ENCODE measurements around the gene IGFBP3.

The IGFBP3 gene

DNA sequence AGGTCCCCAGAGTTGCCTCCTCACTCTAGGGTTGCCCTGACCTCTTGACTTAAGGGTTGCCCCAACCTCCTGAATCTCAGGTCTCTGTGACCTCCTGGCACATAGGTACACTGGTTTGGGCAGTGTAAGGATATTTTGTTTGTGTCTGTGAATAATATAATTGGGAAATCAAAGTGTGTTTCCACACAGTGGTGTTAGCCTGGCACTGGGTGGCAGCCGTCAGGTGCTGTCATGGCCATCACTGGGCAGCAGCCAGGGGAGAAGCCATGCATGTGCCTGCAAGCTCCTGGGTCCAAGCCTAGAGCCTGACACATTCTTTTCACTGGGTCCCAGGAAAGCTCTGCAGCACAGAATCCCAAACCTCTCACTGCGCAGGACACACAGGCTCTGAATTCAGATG, 44.6 kb downstream of the IGFBP3 start:
- peaks cover 0 to 3% of the 10 kb centered on the region in 2 donors for H3K9me3 ChIP-seq (ENCODE audit: control insufficient read depth in 1 of 2, low read length in 2 of 2)
- H3K4me3 ChIP-seq (ENCODE audit: low read depth in 1 of 2, low read length in 2 of 2) = no peak overlapping the region
- no peaks in the 10 kb centered on the region for H3K27me3 ChIP-seq (ENCODE audit: control insufficient read depth in 1 of 2, insufficient read depth in 2 of 2, low read length in 2 of 2)
- no peaks in the 10 kb centered on the region for H3K36me3 ChIP-seq (ENCODE audit: control insufficient read depth in 1 of 2, insufficient read depth in 2 of 2, low read length in 2 of 2)
- no peak overlapping the region for H3K27ac ChIP-seq (ENCODE audit: low read depth, low read length)
- H3K4me1 ChIP-seq (ENCODE audit: control insufficient read depth in 1 of 2, insufficient read depth in 2 of 2, low read length in 2 of 2) = no peaks in the 10 kb centered on the region
- H3K9ac ChIP-seq (ENCODE audit: low read depth in 1 of 2, low read length in 2 of 2) = no peak overlapping the region

DNA sequence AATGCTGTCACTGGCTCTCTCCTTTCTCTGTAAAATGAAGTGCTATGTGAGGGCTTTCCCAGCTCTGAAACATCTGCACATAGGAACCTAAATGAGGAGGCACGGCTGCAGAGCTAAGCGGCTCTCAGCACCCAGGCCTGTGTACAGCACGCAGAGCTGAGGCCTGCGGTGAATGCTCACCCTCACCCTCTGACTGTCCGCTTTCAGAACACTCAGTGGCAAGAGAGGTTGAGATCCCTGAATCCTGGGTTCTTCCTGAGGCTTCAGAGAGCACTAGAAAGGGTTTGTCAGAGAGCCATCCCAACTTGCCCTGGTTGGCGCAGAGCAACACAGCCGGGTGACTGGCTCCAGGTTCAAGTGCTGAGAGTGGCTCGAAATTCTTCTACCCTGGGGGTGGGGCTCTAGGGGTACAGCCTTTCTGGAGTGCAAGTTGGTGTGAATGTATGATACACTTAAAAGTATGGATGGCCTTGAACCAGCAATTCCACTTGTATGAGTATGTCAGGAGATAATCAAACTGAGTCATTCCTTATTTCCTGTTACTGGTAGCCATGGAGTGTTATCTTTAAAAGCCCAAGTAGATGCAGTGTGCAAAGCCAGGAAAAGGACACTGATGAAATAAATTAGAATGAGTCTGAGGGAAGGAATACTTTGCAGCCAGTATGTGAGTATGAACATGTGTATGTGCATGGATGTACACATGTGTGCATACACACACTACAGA, 46.5 kb downstream of the IGFBP3 start:
- Histone ChIP-seq H3K27me3 (ENCODE audit: control insufficient read depth in 1 of 2, insufficient read depth in 2 of 2, low read length in 2 of 2) (peaks cover 0 to under 1% of the 10 kb centered on the region in 2 donors), H3K9ac (ENCODE audit: low read depth in 1 of 2, low read length in 2 of 2) (no peak overlapping the region), H3K9me3 (ENCODE audit: control insufficient read depth in 1 of 2, low read length in 2 of 2) (peaks cover 0 to 3% of the 10 kb centered on the region in 2 donors), H3K36me3 (ENCODE audit: control insufficient read depth in 1 of 2, insufficient read depth in 2 of 2, low read length in 2 of 2) (no peaks in the 10 kb centered on the region), H3K4me1 (ENCODE audit: control insufficient read depth in 1 of 2, insufficient read depth in 2 of 2, low read length in 2 of 2) (no peaks in the 10 kb centered on the region), H3K4me3 (ENCODE audit: low read depth in 1 of 2, low read length in 2 of 2) (no peak overlapping the region), H3K27ac (ENCODE audit: low read depth, low read length) (no peak overlapping the region)

DNA sequence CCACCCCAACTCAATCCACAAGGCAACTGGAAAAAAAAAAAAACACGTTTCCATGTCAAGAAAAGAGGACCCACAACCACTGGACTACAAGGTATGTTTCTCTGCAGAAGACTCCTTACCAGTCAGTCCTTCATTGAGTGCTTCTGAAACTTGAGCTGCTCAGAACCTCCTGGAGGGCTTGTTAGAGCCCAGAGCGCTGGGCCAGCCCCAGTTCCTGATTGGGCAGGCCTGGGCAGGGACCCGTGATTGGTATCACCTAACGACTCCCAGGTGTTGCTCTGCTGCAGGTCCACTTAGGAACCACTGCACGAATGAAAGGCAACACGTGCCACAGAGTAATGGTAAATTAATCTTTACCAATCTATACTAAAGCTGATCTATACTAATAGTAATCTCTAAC, 47.7 kb downstream of the IGFBP3 start:
- no peaks in the 10 kb centered on the region for H3K9me3 ChIP-seq (ENCODE audit: control insufficient read depth in 1 of 2, low read length in 2 of 2)
- H3K27ac ChIP-seq (ENCODE audit: low read depth, low read length) = no peak overlapping the region
- H3K9ac ChIP-seq (ENCODE audit: low read depth in 1 of 2, low read length in 2 of 2) = no peak overlapping the region
- H3K36me3 ChIP-seq (ENCODE audit: control insufficient read depth in 1 of 2, insufficient read depth in 2 of 2, low read length in 2 of 2) = no peaks in the 10 kb centered on the region
- no peak overlapping the region for H3K4me3 ChIP-seq (ENCODE audit: low read depth in 1 of 2, low read length in 2 of 2)
- H3K4me1 ChIP-seq (ENCODE audit: control insufficient read depth in 1 of 2, insufficient read depth in 2 of 2, low read length in 2 of 2) = no peaks in the 10 kb centered on the region
- H3K27me3 ChIP-seq (ENCODE audit: control insufficient read depth in 1 of 2, insufficient read depth in 2 of 2, low read length in 2 of 2) = peaks cover 0 to 5% of the 10 kb centered on the region in 2 donors

DNA sequence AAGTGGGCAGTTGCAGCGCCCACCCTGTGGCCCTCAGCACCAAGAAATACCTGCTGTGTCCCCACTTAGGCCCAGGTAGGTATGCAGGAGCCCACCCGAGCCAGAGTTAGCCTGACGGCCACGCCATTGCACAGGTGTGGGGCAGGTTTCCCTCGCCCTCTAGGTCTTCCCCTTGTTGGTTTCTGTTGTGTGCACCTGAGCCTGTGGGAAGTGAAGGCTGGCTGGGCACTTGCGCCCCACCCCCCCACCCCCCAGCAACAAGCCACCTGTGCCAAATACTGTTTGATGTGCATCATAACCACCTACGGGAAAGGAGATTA, 48.1 kb downstream of the IGFBP3 start, which contains the start of gene CCDC201:
CCDC201 (minus strand) TSS at position 48 of the 320 bp plus-strand sequence. CDS start 75 bp downstream, outside the sequence.
- no peaks in the 10 kb centered on the region for H3K4me1 ChIP-seq (ENCODE audit: control insufficient read depth in 1 of 2, insufficient read depth in 2 of 2, low read length in 2 of 2)
- no peak within 1 kb of the TSS for H3K27ac ChIP-seq (ENCODE audit: low read depth, low read length)
- H3K4me3 ChIP-seq (ENCODE audit: low read depth in 1 of 2, low read length in 2 of 2) = no peak within 1 kb of the TSS
- H3K27me3 ChIP-seq (ENCODE audit: control insufficient read depth in 1 of 2, insufficient read depth in 2 of 2, low read length in 2 of 2) = peaks cover 2 to 5% of the 10 kb centered on the region in 2 donors
- H3K9ac ChIP-seq (ENCODE audit: low read depth in 1 of 2, low read length in 2 of 2) = no peak within 1 kb of the TSS
- no peaks in the 10 kb centered on the region for H3K9me3 ChIP-seq (ENCODE audit: control insufficient read depth in 1 of 2, low read length in 2 of 2)
- H3K36me3 ChIP-seq (ENCODE audit: control insufficient read depth in 1 of 2, insufficient read depth in 2 of 2, low read length in 2 of 2) = no peaks in the 10 kb centered on the region

DNA sequence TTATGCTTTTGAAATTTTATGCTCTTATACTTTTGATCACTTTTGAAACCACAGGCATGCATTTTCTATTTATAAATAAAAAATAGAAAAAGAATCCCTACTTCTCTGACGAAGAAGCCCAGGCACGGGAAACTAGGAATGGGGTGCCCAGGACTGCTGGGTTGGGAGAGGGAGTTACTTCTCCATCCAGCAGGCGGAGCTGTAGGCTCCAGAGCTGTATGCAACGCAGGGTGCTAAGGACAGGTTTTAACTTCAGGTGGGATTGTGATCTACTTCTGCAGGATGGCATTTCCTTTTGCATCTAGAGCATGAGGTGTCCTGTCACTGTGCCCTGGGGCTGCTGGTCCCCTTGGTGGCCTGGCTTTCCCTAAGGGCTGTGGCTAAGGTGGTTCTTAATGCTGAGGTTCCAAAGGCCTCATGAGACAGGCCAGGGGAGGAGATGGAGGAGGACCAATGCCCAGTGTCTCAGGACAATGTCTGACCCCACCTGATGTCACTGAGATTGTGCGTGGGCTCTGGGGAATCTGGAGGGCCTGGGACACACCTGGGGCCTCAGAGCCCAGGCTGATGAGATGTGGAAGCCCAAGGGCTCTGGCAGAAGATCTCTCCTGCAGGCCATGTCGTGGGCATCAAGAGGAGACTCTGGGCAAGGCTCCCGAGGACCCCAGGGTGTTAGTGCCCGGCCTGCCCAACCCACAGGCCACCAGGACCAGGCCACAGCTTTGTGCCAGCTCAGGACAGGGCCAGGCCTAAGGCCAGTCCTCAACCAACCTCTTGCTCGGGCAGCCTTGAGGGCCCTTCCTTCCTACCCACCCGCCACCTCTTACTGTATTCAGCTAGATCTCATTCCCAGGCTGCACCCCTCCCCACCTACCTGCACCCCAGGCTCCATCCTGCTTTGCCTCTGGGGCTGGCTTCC, 48.7 kb downstream of the IGFBP3 start:
- Histone ChIP-seq H3K4me1 (ENCODE audit: control insufficient read depth in 1 of 2, insufficient read depth in 2 of 2, low read length in 2 of 2) (no peaks in the 10 kb centered on the region), H3K9me3 (ENCODE audit: control insufficient read depth in 1 of 2, low read length in 2 of 2) (no peaks in the 10 kb centered on the region), H3K36me3 (ENCODE audit: control insufficient read depth in 1 of 2, insufficient read depth in 2 of 2, low read length in 2 of 2) (no peaks in the 10 kb centered on the region), H3K4me3 (ENCODE audit: low read depth in 1 of 2, low read length in 2 of 2) (no peak overlapping the region), H3K27me3 (ENCODE audit: control insufficient read depth in 1 of 2, insufficient read depth in 2 of 2, low read length in 2 of 2) (peaks cover 2 to 5% of the 10 kb centered on the region in 2 donors), H3K27ac (ENCODE audit: low read depth, low read length) (no peak overlapping the region), H3K9ac (ENCODE audit: low read depth in 1 of 2, low read length in 2 of 2) (no peak overlapping the region)

DNA sequence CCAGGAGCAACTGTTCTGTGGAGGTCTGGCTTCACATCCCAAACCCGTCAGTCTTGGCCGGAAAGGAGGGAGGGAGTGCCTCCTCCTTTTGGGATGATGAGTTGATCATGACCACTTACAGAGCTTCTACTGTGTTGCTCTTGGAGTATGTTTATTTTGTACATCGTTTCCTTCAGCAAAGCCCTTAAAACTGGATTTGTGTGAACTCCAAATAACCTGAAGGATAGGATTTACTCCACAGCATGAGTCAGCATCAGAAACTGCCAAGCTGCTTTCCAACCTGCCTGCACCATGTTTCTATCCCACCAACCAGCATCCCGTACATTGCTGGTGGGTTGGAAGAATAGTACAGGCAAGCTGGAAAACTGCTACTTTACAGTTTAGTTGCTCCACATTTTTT, 51.6 kb downstream of the IGFBP3 start:
- no peaks in the 10 kb centered on the region for H3K36me3 ChIP-seq (ENCODE audit: control insufficient read depth in 1 of 2, insufficient read depth in 2 of 2, low read length in 2 of 2)
- no peak overlapping the region for H3K27ac ChIP-seq (ENCODE audit: low read depth, low read length)
- H3K9ac ChIP-seq (ENCODE audit: low read depth in 1 of 2, low read length in 2 of 2) = no peak overlapping the region
- H3K9me3 ChIP-seq (ENCODE audit: control insufficient read depth in 1 of 2, low read length in 2 of 2) = no peaks in the 10 kb centered on the region
- no peaks in the 10 kb centered on the region for H3K4me1 ChIP-seq (ENCODE audit: control insufficient read depth in 1 of 2, insufficient read depth in 2 of 2, low read length in 2 of 2)
- H3K27me3 ChIP-seq (ENCODE audit: control insufficient read depth in 1 of 2, insufficient read depth in 2 of 2, low read length in 2 of 2) = peaks cover 2 to 5% of the 10 kb centered on the region in 2 donors
- H3K4me3 ChIP-seq (ENCODE audit: low read depth in 1 of 2, low read length in 2 of 2) = no peak overlapping the region

DNA sequence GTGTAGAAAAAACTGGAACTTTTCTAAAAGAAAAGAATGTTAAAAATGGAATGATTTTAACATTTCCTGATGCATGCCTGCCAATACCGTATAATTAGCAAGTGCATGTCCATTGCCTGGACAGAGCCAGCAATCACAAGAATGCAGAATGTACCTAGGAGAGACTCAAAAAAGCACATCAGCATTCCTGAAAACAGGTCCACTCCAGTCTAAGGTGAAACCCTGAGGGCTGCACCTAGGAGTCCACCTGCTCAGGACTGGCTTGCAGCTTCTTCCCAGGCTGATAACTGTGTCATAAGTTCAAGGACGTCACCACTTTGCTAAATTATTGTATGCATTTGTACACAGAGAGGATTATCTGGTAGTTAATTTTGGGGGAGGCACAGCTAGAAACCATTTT, 53.6 kb downstream of the IGFBP3 start:
- no peaks in the 10 kb centered on the region for H3K9me3 ChIP-seq (ENCODE audit: control insufficient read depth in 1 of 2, low read length in 2 of 2)
- no peak overlapping the region for H3K4me3 ChIP-seq (ENCODE audit: low read depth in 1 of 2, low read length in 2 of 2)
- H3K4me1 ChIP-seq (ENCODE audit: control insufficient read depth in 1 of 2, insufficient read depth in 2 of 2, low read length in 2 of 2) = no peaks in the 10 kb centered on the region
- H3K27me3 ChIP-seq (ENCODE audit: control insufficient read depth in 1 of 2, insufficient read depth in 2 of 2, low read length in 2 of 2) = peaks cover 2 to 5% of the 10 kb centered on the region in 2 donors
- no peak overlapping the region for H3K9ac ChIP-seq (ENCODE audit: low read depth in 1 of 2, low read length in 2 of 2)
- H3K27ac ChIP-seq (ENCODE audit: low read depth, low read length) = no peak overlapping the region
- H3K36me3 ChIP-seq (ENCODE audit: control insufficient read depth in 1 of 2, insufficient read depth in 2 of 2, low read length in 2 of 2) = no peaks in the 10 kb centered on the region

DNA sequence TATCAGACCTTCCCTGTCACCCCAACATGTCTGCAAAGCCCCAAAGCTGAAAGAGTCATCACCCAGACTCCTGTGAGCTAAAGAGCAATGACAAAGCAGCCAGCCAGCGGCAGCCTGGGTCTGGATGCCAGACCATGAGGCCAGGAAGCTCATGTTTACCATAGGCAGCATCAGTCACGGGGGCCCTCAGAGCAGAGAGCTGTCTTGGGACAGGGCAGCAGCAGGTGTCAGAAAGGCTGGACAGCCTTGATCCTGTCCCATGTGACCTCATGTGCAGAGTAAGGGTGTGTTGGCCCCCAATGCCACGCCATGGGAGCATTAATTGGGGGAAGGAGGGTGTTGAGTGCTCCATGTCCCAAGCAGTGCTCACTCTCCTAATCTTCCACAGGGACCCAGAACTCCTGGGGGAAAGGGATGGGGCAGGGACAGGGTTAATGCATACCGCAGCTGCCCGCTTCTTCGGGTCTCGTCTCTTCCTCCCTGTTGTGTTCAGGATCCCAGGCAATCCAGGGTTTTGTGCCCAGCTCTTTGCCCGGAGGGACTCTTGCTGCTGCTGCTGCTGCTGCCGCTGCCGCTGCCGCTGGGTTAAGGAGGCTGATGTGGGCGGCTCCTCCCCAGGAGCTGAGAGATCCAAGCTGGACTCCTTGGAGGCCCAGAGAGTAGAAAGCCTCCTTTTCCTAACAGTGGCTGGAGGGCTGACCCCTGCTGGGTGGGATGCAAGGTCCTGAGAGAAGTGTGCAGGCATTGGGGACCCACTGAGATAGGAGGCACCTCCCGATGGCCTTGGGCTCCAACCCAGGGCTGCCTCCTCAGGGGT, 55.3 kb downstream of the IGFBP3 start:
- peaks cover 2 to 5% of the 10 kb centered on the region in 2 donors for H3K27me3 ChIP-seq (ENCODE audit: control insufficient read depth in 1 of 2, insufficient read depth in 2 of 2, low read length in 2 of 2)
- no peaks in the 10 kb centered on the region for H3K36me3 ChIP-seq (ENCODE audit: control insufficient read depth in 1 of 2, insufficient read depth in 2 of 2, low read length in 2 of 2)
- no peaks in the 10 kb centered on the region for H3K9me3 ChIP-seq (ENCODE audit: control insufficient read depth in 1 of 2, low read length in 2 of 2)
- no peaks in the 10 kb centered on the region for H3K4me1 ChIP-seq (ENCODE audit: control insufficient read depth in 1 of 2, insufficient read depth in 2 of 2, low read length in 2 of 2)
- no peak overlapping the region for H3K4me3 ChIP-seq (ENCODE audit: low read depth in 1 of 2, low read length in 2 of 2)
- no peak overlapping the region for H3K9ac ChIP-seq (ENCODE audit: low read depth in 1 of 2, low read length in 2 of 2)
- H3K27ac ChIP-seq (ENCODE audit: low read depth, low read length) = no peak overlapping the region

DNA sequence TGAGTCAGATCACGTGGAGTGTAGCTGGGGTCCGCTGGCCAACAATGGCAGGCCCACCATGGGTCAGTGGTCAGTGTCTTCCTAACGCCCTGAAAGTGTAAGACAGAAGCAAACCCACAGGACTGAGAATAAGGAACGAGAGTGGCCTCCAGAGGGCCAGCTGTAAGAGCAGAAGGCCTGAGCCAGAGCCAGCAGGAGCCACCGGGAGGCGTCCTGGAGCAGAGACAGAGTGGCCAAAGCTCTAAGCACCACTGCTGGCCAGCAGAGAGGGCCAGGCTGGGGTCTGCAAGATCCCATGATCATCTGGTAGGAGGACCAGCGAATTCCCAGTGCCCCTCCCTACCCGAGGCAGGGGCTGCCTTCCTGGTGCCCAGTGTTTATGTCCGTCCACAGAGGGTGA, 57.4 kb downstream of the IGFBP3 start:
- Histone ChIP-seq H3K27ac (ENCODE audit: low read depth, low read length) (no peak overlapping the region), H3K4me3 (ENCODE audit: low read depth in 1 of 2, low read length in 2 of 2) (no peak overlapping the region), H3K9ac (ENCODE audit: low read depth in 1 of 2, low read length in 2 of 2) (no peak overlapping the region), H3K27me3 (ENCODE audit: control insufficient read depth in 1 of 2, insufficient read depth in 2 of 2, low read length in 2 of 2) (peaks cover 0 to 2% of the 10 kb centered on the region in 2 donors), H3K9me3 (ENCODE audit: control insufficient read depth in 1 of 2, low read length in 2 of 2) (no peaks in the 10 kb centered on the region), H3K36me3 (ENCODE audit: control insufficient read depth in 1 of 2, insufficient read depth in 2 of 2, low read length in 2 of 2) (no peaks in the 10 kb centered on the region), H3K4me1 (ENCODE audit: control insufficient read depth in 1 of 2, insufficient read depth in 2 of 2, low read length in 2 of 2) (no peaks in the 10 kb centered on the region)

All from duodenal mucosa (tissue), 2 donors.